Measurements from ENCODE around the gene TRAPPC13.

Gene TRAPPC13

DNA sequence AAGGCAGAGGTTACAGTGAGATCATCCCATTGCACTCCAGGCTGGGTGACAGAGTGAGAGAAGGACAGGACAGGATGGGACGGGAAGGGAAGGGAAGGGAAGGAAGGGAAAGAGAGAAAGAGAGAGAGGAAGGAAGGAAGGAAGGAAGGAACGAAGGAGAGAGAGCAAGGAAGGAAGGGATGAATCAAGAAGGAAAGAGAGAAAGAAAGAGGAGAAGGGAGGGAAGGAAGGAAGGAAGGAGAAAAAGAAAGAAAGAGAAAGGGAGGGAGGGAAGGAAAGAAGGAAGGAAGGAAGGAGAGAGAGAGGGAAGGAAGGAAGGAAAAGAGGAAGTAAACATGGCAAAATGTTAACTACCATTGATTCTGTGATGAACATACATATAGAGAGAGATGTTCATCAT is 68.3 kb downstream of the TRAPPC13 start:
- H3K4me3 ChIP-seq (ENCODE audit: low read depth, low read length): no peak overlapping the region
- no peak for TF ChIP-seq MYC (IDR thresholded peaks at IDR 0.05; ENCODE audit: low read depth, low read length)
- TF ChIP-seq POLR2A (IDR thresholded peaks at IDR 0.05; ENCODE audit: extremely low read depth, insufficient read length): no peak
- TF ChIP-seq, protein P1, sequence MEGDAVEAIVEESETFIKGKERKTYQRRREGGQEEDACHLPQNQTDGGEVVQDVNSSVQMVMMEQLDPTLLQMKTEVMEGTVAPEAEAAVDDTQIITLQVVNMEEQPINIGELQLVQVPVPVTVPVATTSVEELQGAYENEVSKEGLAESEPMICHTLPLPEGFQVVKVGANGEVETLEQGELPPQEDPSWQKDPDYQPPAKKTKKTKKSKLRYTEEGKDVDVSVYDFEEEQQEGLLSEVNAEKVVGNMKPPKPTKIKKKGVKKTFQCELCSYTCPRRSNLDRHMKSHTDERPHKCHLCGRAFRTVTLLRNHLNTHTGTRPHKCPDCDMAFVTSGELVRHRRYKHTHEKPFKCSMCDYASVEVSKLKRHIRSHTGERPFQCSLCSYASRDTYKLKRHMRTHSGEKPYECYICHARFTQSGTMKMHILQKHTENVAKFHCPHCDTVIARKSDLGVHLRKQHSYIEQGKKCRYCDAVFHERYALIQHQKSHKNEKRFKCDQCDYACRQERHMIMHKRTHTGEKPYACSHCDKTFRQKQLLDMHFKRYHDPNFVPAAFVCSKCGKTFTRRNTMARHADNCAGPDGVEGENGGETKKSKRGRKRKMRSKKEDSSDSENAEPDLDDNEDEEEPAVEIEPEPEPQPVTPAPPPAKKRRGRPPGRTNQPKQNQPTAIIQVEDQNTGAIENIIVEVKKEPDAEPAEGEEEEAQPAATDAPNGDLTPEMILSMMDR (IDR thresholded peaks at IDR 0.05; ENCODE audit: low read depth, low read length): no peak
- TF ChIP-seq, protein P2, sequence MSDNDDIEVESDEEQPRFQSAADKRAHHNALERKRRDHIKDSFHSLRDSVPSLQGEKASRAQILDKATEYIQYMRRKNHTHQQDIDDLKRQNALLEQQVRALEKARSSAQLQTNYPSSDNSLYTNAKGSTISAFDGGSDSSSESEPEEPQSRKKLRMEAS (IDR thresholded peaks at IDR 0.05; ENCODE audit: low read depth, low read length): no peak
- no peak for DNase-seq (ENCODE audit: low read depth)

DNA sequence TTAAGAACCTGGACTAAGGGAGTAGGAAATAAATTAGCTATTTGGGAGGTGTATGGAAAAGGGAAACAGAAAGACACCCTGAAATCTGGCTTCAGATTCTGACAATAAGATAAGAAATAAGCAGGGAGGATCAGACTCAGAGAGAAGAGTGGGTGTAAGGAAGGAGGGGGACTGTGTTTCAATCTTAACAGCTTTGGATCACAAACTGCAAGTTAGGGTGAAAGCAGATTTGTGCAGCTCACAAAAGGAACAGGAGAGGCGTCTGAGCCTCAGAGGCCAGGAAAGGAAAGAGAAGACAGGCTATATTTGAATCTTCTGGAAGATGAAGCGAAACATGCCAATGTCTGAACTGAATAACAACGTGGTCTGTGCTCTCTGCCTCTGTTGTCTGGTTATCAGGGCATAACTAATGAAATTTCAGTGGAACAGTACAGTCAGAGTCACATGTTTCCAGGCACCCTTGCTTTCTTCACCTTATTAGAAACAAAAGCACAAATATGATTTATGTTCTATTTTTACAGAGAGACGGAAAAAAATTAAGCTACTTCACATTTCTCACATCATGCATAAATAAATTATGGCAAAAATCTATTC is 70.4 kb downstream of the TRAPPC13 start:
- DNase-seq (ENCODE audit: low read depth): no peak
- TF ChIP-seq, protein P2 (IDR thresholded peaks at IDR 0.05; ENCODE audit: low read depth, low read length): no peak
- TF ChIP-seq MYC (IDR thresholded peaks at IDR 0.05; ENCODE audit: low read depth, low read length): no peak
- TF ChIP-seq, protein P1 (IDR thresholded peaks at IDR 0.05; ENCODE audit: low read depth, low read length): no peak
- no peak for TF ChIP-seq POLR2A (IDR thresholded peaks at IDR 0.05; ENCODE audit: extremely low read depth, insufficient read length)
- H3K4me3 ChIP-seq (ENCODE audit: low read depth, low read length): no peak overlapping the region

DNA sequence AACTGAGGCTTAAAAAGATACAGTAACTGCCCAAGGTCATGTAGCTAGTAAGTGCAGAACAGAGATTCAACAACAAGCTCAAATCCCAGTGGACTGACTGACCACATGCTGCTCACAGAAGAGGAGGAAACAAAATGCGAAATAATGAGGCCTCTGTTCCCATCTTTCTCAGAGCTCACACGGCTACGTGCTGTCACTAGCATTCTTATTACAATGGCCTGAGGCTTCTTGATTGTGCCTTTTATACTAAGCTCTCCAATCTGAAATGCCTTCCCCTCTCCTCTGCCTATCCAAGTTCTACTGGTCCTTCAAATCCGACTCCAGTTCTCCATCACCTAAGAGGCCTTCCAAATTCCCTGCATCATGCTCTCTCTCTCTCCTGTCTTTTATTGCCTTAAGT is 71.1 kb downstream of the TRAPPC13 start:
- no peak overlapping the region for H3K4me3 ChIP-seq (ENCODE audit: low read depth, low read length)

GRCh38 chr5:65696892-65697291 is 72.1 kb downstream of the TRAPPC13 start:
- DNase-seq (ENCODE audit: low read depth): no peak
- no peak for TF ChIP-seq POLR2A (IDR thresholded peaks at IDR 0.05; ENCODE audit: extremely low read depth, insufficient read length)
- H3K4me3 ChIP-seq (ENCODE audit: low read depth, low read length): no peak overlapping the region

More for the DNA sequence above, 71.1 kb downstream of the TRAPPC13 start:
- TF ChIP-seq MYC (IDR thresholded peaks at IDR 0.05; ENCODE audit: low read depth, low read length): no peak
- TF ChIP-seq POLR2A (IDR thresholded peaks at IDR 0.05; ENCODE audit: extremely low read depth, insufficient read length): no peak
- TF ChIP-seq, protein P2 (IDR thresholded peaks at IDR 0.05; ENCODE audit: low read depth, low read length): no peak
- TF ChIP-seq, protein P1 (IDR thresholded peaks at IDR 0.05; ENCODE audit: low read depth, low read length): no peak
- DNase-seq (ENCODE audit: low read depth): no peak

- no peak for DNase-seq (ENCODE audit: low read depth)
- no peak overlapping the region for H3K4me3 ChIP-seq (ENCODE audit: low read depth, low read length)
- no peak for TF ChIP-seq POLR2A (IDR thresholded peaks at IDR 0.05; ENCODE audit: extremely low read depth, insufficient read length)
Measured at GRCh38 chr5:65699338-65699737, 74.5 kb downstream of the TRAPPC13 start.

DNA sequence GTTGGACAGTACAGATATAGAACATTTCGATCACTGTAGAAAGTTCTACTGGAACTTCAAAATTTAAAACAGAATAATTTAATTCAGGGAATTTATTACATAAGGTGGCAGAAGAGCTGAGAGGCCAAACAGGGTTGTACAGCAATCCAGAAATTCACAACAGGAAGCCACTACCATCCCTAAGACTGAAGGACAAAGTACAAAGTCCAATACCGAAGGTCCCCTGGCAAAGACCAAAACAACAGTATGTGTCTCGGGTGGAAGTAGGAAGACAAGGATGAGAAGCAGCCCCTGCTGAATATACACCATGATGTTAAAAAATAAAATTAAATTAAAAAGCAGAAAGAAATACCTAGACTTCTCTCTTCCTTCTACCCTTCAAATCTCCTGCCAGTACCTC is 77.2 kb downstream of the TRAPPC13 start:
- no peak overlapping the region for H3K4me3 ChIP-seq (ENCODE audit: low read depth, low read length)
- TF ChIP-seq MYC (IDR thresholded peaks at IDR 0.05; ENCODE audit: low read depth, low read length) (no peak), POLR2A (IDR thresholded peaks at IDR 0.05; ENCODE audit: extremely low read depth, insufficient read length) (no peak)
- TF ChIP-seq, protein P1 (IDR thresholded peaks at IDR 0.05; ENCODE audit: low read depth, low read length): no peak
- TF ChIP-seq, protein P2 (IDR thresholded peaks at IDR 0.05; ENCODE audit: low read depth, low read length): no peak
- no peak for DNase-seq (ENCODE audit: low read depth)

GRCh38 chr5:65704621-65705239 is 79.9 kb downstream of the TRAPPC13 start:
- no peak for DNase-seq (ENCODE audit: low read depth)
- TF ChIP-seq, protein P2 (IDR thresholded peaks at IDR 0.05; ENCODE audit: low read depth, low read length): no peak
- TF ChIP-seq MYC (IDR thresholded peaks at IDR 0.05; ENCODE audit: low read depth, low read length): no peak
- TF ChIP-seq POLR2A (IDR thresholded peaks at IDR 0.05; ENCODE audit: extremely low read depth, insufficient read length): no peak
- TF ChIP-seq, protein P1 (IDR thresholded peaks at IDR 0.05; ENCODE audit: low read depth, low read length): no peak
- no peak overlapping the region for H3K4me3 ChIP-seq (ENCODE audit: low read depth, low read length)
